Measurements from ENCODE around the gene PGBD2. TPM values are rescaled to one million over a fixed set of nuclear protein-coding genes. Genes with fewer than 3 reads are reported as not detected.
A peak's percentile ranks its signal among the peaks of the same experiment; 100 is the strongest.
"Not testable (repeated sequence)": the region's sequence is repeated elsewhere in the genome, so short reads cannot be mapped to it uniquely, and the experiment has no call there.

The PGBD2 gene
- total RNA-seq, 1 experiment from 2014 or later: 7.5 TPM

- peak; percentile 68 for DNase-seq (ENCODE audit: extremely low read depth, low read depth)
Observed at GRCh38 chr1:248924696-248925532, 18.9 kb downstream of the PGBD2 start.

DNA sequence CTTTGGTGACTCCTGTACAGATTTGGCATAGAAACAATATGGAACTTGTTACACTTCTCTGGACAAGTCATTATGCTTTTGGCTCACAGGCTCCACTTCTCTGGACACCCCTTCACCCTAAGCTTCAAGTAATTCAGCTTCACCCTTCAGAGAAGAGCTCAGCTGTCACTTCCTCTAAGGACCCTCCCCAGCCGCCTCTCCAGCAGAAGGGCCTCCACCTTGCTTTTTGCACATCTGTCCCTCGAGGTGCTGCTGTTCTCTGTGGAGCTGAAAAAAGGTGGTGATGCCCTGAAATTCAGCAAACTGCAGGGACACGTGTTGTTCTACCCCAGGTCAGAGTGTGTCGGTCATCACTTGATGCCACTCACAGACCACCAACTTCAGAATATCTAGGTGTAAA, 19.8 kb downstream of the PGBD2 start:
- not testable (repeated sequence) for DNase-seq (ENCODE audit: extremely low read depth, low read depth)

- no peak for DNase-seq (ENCODE audit: extremely low read depth, low read depth)
Observed at GRCh38 chr1:248926401-248927182, 20.6 kb downstream of the PGBD2 start.

- DNase-seq (ENCODE audit: extremely low read depth, low read depth): not testable (repeated sequence)
Observed at GRCh38 chr1:248927283-248927682, 21.2 kb downstream of the PGBD2 start.

DNA sequence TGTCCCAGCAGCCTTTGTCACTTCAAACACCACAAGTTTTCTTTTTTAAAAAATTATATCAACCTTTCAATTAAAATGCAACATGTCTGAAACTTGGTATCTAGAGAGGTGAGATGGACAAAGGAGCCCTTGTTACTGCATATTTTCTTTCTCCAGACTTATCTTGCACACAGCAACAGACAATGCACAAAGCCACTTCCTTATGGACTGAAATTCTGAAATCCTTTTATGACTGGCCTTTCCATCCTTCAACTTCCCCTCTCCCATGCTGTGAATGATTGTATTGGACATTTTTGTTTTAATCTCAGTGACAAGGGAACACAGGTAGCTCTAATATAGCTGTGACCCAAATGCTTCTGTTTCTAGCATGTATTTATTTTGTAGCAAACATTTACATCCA, 22.1 kb downstream of the PGBD2 start:
- not testable (repeated sequence) for DNase-seq (ENCODE audit: extremely low read depth, low read depth)

DNA sequence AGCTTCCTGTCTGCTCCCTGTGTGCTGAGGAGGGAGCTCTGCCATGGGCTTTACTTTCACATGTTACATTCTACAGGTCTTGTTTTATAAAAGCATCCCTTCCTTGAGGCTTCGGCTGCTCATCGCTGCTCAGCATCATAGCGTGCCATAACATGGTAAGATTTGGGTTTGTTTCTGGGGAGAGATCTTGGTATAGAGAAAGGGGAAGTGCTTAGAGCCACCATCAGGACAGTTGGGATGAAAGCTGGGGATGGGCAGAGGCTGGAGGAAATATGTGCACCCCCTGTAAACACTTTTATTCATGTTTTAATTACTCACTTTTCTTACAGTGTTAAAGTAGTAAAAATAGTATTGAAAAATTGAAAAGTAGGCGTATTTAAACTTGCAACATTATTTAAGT, 24.0 kb downstream of the PGBD2 start:
- not testable (repeated sequence) for DNase-seq (ENCODE audit: extremely low read depth, low read depth)

GRCh38 chr1:248938173-248938809, 32.3 kb downstream of the PGBD2 start:
- DNase-seq (ENCODE audit: extremely low read depth, low read depth): not testable (repeated sequence)

DNA sequence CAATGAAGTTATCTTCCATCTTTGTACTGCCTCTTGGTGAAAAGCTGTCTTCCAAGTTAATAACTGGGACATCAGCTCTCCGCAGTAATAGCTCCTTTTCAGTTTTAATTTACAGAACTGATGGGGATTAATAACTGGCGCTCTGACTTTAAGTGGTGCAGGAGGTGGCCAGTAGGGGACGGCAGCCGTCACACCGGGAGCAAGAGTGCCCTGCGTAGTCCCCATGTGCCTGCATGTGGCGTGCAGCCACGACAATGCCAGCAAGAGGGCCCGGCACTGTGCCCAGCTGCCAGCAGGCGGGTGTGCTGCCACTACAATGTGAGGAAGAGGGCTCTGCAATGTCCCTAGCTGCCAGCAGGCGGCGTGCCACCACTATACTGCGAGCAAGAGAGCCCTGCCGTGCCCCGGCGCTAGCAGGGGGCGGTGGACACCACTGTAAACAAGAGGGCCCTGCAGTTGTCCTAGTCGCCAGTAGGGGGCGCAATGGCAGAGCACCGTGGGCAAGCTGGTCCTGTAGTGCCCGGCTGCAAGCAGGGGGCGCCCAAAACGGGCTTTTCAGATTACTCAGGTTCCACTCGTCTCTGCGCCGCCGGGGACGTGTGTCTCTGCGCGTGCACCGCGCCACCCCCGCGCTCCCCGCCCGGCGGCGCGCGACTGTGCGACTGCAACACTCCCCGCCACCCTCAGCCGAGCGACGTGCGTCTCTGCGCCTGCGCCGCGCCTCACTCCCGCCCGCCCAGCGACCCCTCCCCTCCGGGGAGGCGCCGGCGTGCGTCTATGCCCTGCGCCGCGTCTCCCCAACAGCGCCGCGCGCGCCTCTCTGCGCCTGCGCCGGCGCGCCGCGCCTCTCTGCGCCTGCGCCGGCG, 38.3 kb downstream of the PGBD2 start:
- DNase-seq (ENCODE audit: extremely low read depth, low read depth): not testable (repeated sequence)

- not testable (repeated sequence) for DNase-seq (ENCODE audit: extremely low read depth, low read depth)
Observed at GRCh38 chr1:248945000-248945423, 39.0 kb downstream of the PGBD2 start.

DNA sequence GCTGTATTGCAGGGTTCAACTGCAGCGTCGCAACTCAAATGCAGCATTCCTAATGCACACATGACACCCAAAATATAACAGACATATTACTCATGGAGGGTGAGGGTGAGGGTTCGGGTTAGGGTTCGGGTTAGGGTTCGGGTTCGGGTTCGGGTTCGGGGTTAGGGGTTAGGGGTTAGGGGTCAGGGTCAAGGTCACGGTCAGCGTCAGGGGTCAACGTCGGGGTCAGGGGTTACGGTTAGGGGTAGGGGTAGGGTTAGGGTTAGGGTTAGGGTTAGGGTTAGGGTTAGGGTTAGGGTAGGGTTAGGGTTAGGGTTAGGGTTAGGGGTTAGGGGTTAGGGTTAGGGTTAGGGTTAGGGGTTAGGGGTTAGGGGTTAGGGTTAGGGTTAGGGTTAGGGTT, 39.4 kb downstream of the PGBD2 start:
- DNase-seq (ENCODE audit: extremely low read depth, low read depth): not testable (repeated sequence)

DNA sequence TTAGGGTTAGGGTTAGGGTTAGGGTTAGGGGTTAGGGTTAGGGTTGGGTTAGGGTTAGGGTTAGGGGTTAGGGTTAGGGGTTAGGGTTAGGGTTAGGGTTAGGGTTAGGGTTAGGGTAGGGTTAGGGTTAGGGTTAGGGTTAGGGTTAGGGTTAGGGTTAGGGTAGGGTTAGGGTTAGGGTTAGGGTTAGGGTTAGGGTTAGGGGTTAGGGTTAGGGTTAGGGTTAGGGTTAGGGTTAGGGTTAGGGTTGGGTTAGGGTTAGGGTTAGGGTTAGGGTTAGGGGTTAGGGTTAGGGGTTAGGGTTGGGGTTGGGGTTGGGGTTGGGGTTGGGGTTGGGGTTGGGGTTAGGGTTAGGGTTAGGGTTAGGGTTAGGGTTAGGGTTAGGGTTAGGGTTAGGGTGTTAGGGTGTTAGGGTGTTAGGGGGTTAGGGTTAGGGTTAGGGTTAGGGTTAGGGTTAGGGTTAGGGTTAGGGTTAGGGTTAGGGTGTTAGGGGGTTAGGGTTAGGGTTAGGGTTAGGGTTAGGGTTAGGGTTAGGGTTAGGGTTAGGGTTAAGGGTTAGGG, 39.9 kb downstream of the PGBD2 start:
- not testable (repeated sequence) for DNase-seq (ENCODE audit: extremely low read depth, low read depth)

Small RNAs within 50 kb of the gene (small RNA-seq; reads per million reads assigned to genes)
- gene RNU6-1205P: 0 to 0.02 reads per million in 2 experiments

Other genes with a start within 250 kb of the PGBD2 start
- gene OR14I1, start 203.5 kb upstream of the PGBD2 start, total RNA-seq (2014; rRNA removed; shearing (Covaris generic)): not detected in 2 replicates
- not detected in 2 replicates for gene LYPD8, start 150.5 kb upstream of the PGBD2 start, total RNA-seq (2014; rRNA removed; shearing (Covaris generic))
- 20.5 and 23.6 TPM in 2 replicates for gene SH3BP5L, start 80.3 kb upstream of the PGBD2 start, total RNA-seq (2014; rRNA removed; shearing (Covaris generic))
- gene ZNF672, start 68.0 kb upstream of the PGBD2 start, total RNA-seq (2014; rRNA removed; shearing (Covaris generic)): 33.0 and 38.6 TPM in 2 replicates
- 34.6 and 40.2 TPM in 2 replicates for gene ZNF692, start 47.1 kb upstream of the PGBD2 start, total RNA-seq (2014; rRNA removed; shearing (Covaris generic))